GM18502 (cell line): ENCODE measurements around the gene TOX3.

ENCODE experiments used
- ATAC-seq: cut with Tn5 transposase; IDR thresholded peaks from one replicate; pipeline ENCODE4 v1.9.1; 2021; ENCODE audit warnings: mild to moderate bottlenecking; ENCODE audit not compliant: unreplicated experiment, poor library complexity

The TOX3 gene

GRCh38 chr16:52540910-52541309, 6.0 kb downstream of the TOX3 start:
- no peak for ATAC-seq

GRCh38 chr16:52539191-52539590, 7.8 kb downstream of the TOX3 start:
- no peak for ATAC-seq

GRCh38 chr16:52538511-52538910, 8.4 kb downstream of the TOX3 start:
- no peak for ATAC-seq

GRCh38 chr16:52537516-52537915, 9.4 kb downstream of the TOX3 start:
- ATAC-seq = no peak

GRCh38 chr16:52535076-52535475, 11.9 kb downstream of the TOX3 start:
- ATAC-seq = no peak

- no peak for ATAC-seq
These were observed 13.6 kb downstream of the TOX3 start for GRCh38 chr16:52533296-52533695.

- no peak for ATAC-seq
These were observed 14.6 kb downstream of the TOX3 start for GRCh38 chr16:52532384-52532783.

- no peak for ATAC-seq
These were observed 17.7 kb downstream of the TOX3 start for GRCh38 chr16:52529226-52529625.

- no peak for ATAC-seq
These were observed 18.4 kb downstream of the TOX3 start for GRCh38 chr16:52528393-52529065.

GRCh38 chr16:52526830-52527229, 20.1 kb downstream of the TOX3 start:
- no peak for ATAC-seq

GRCh38 chr16:52526116-52526828, 20.7 kb downstream of the TOX3 start:
- ATAC-seq = no peak

- ATAC-seq = no peak
These were observed 25.4 kb downstream of the TOX3 start for GRCh38 chr16:52521570-52521969.

GRCh38 chr16:52518884-52519283, 28.1 kb downstream of the TOX3 start:
- ATAC-seq = no peak

- ATAC-seq = no peak
These were observed 31.8 kb downstream of the TOX3 start for GRCh38 chr16:52515068-52515671.

- no peak for ATAC-seq
These were observed 34.5 kb downstream of the TOX3 start for GRCh38 chr16:52512297-52512987.

GRCh38 chr16:52501746-52502145, 45.2 kb downstream of the TOX3 start:
- no peak for ATAC-seq

GRCh38 chr16:52500963-52501362, 46.0 kb downstream of the TOX3 start:
- ATAC-seq = no peak

GRCh38 chr16:52499060-52499440, 47.9 kb downstream of the TOX3 start:
- ATAC-seq = no peak

- ATAC-seq = no peak
These were observed 48.4 kb downstream of the TOX3 start for GRCh38 chr16:52498328-52499059.

- no peak for ATAC-seq
These were observed 49.7 kb downstream of the TOX3 start for GRCh38 chr16:52497067-52497816.
